DMS53 treated with DMSO at 0.1 percent for 48 hours (cell line): ENCODE results near the gene GPRC5C.
A peak's percentile ranks its signal among the peaks of the same experiment; 100 is the strongest.

Experiments used
- DNase-seq: peaks from one replicate; lab custom pipeline; 2025; ENCODE audit not compliant: unreplicated experiment; lab: John Stamatoyannopoulos, UW

The GPRC5C gene

DNA sequence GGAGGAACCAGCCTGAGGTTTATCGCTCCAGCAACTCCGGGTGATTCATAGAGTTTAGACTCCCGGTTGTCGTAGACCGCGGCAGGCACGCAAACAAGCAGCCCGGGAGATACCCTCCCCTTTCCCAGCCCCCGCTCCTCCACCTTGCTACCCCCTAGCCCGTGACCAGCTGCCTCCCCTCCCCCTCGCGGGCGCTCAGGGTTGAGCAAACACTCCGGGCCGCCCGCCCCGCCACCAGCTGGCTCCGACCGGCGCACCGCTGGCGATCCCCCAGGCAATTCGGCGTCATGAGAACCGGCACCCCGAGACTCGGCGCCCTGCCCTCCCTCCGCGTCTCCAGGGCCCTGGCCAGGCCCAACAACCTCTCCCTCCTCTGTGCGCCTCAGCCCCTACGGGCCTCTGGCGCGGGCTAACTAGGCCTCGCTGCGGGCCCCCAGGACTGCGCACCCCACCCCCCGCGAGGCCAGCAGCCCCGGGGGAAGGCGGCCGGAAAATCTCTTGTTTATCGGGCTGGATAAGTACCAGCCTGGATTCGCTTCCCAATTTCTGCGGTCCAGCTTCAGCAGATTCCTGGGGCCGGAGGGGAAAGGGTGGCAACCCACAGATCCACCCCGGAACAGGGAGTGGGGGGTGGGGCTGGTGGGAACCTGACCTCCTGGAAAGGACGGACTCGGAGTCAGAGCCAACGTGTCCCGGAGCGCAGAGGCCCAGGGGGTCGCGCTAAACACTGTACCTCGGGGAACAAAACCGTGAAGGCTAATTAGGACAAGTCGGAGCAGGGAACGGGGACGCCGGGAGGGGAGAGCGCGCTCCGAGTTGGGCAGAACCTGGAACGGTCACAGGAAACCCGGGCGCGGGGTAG is 951 bp upstream of the GPRC5C start:
- DNase-seq: peak; percentile 97

DNA sequence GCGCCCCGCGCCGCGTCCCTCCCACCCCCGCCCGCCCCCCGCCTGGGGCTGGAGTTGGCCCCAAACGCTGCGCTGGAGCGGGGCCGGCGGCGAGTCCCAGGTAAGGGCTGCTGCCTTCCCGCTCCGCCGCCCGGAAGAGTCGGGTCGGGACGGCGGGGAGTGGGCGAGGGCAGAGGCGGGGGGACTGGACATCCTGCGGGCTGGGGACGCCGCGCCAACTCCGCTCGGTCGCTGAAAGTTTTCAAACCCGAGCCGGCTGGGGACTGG is 469 bp downstream of the GPRC5C start:
- no peak for DNase-seq

DNA sequence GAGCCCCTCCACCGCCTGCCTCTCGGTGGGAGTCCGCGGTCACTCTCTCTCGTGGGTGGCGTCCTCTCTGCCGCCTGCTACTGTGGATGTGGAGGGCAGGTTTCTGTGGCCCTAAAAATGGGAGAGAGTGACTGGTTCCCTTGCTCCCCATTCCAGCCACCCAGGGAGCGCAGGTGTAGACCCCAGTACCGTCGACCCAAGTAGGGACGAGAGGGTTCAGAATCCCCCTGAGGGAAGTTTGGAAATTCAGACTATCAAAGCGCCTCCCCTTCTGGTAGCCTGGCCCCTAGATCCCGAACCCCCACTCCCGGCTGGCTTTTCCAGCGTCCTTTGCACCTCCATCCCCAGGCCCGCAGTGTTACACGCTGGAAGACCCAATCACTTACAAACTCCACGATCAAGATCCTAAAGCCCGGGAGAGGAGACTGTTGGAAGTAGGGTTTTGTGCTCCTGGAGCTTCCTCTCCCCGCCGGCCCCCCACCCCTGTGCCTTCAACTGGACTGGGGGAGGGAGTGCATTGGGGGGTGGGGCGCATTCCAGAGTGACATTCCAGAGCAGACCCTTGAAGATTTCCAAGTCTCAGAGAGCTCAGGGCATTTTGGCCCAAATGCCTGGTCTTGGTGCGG is 991 bp downstream of the GPRC5C start:
- DNase-seq: no peak

DNA sequence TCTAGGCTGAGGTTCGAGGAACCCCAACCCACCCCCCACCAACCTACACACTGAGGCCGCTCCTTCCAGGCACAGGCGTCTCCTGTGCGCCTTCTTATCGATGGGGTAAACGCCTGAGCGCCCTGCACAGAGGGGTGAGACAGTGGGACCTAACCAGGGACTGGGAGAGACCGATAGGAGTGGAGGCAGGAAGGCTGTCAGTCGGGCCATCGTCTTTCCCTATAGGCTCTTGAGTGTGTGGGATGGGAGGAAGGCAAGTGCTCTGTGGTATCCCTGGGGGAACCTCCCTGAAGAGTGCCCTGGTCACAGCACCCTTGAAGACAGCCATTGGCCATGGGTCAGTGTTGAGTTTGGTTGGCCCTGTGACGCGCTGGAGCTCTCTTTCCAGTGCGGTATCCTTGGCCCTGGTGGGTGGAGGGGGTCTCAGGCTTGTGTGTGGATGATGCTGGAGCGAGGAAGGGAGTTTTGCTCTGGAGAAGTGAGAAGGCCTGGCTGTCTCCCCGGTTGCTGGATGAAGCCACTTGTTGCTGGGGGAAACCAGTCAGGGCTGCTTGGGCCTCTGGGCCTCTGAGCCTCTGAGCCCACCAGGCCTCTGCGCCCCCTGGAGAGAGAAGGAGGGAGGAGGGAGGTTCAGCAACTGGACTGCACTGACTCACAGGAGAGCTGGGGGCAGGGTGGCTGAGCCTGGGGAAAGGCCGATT is 1.7 kb downstream of the GPRC5C start:
- DNase-seq: no peak

DNA sequence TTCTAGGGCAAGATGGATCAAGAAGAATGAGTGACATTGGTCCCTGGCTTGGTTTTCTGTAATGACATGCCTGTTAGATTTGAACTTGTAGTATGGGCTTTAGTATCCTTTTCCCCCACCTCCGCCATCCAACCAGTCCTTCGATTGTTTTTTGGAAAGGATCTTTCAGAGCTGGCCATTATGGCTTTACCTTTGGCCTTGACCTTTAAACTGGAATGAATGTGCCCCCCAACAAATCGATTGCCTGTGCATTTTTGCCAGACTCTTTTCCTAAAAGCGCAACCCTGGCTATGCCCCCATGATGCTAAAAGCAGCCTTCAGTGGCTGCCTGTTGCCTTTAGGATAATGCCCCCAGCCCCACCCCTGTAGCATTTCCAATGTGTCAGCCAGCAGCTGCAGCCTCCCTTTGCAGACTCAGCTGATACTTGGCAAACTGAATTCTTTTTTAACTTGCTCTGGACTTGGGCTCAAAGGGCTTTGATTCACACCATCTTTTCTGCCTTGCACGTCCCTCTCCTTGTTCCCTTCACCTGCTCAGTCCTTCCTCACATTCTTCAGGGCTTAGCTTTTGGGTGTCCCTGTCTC is 4.0 kb downstream of the GPRC5C start:
- no peak for DNase-seq

DNA sequence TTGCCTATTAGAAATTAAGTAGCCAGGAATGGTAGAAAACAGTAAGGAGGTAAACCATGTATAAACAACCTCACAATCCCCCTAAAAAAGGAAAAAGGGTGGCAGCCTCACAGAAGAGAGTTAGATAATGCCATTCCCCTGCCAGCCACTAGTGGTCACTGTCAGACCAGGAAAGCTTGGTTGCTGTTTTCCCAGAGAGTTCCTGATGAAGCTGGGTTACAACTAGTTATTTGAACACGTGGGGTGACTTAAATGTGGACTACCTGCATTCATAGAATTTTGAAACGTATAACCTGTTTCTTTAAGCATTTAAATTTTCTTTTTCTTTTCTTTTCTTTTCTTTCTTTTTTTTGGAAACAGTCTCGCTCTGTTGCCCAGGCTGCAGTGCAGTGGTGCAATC is 5.8 kb downstream of the GPRC5C start:
- no peak for DNase-seq

DNA sequence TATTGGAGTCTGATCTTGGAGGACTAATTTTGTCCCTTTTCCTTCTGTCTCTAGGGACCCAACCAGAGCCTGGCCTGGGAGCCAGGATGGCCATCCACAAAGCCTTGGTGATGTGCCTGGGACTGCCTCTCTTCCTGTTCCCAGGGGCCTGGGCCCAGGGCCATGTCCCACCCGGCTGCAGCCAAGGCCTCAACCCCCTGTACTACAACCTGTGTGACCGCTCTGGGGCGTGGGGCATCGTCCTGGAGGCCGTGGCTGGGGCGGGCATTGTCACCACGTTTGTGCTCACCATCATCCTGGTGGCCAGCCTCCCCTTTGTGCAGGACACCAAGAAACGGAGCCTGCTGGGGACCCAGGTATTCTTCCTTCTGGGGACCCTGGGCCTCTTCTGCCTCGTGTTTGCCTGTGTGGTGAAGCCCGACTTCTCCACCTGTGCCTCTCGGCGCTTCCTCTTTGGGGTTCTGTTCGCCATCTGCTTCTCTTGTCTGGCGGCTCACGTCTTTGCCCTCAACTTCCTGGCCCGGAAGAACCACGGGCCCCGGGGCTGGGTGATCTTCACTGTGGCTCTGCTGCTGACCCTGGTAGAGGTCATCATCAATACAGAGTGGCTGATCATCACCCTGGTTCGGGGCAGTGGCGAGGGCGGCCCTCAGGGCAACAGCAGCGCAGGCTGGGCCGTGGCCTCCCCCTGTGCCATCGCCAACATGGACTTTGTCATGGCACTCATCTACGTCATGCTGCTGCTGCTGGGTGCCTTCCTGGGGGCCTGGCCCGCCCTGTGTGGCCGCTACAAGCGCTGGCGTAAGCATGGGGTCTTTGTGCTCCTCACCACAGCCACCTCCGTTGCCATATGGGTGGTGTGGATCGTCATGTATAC is 8.0 kb downstream of the GPRC5C start:
- no peak for DNase-seq

DNA sequence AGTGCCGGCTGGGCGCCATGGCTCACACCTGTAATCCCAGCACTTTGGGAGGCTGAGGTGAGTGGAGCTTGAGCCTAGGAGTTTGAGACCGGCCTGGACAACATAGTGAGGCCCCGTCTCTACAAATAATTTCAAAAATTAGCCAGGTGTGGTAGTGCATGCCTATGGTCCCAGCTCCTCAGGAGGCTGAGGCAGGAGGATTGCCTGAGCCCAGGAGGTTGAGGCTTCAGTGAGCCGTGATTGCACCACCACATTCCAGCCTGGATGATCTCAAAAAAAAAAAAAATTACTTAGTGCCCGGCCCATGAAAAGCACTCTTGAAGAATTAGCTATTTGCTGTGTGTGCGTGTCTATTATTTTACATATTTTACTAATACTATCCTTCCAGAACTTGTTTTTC is 9.6 kb downstream of the GPRC5C start:
- DNase-seq: no peak

DNA sequence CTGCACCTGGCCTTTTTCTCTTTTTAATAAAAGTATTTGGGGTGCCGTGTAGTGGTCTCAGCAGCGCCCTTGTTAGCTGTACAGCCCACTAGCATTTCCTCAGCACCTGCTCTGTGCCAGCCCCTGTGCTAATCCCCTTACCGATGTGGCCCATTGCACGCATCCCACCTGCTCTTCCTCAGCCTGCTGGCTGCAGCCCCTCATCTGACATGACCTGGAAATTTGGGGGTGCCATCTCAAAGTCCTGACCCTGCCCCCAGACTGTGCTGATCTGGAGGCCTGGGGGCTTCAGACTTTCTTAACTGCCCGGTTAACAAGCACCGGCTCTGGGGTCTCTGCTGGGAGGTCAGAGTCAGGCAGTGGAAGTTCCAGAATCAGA is 10.4 kb downstream of the GPRC5C start:
- DNase-seq: no peak

DNA sequence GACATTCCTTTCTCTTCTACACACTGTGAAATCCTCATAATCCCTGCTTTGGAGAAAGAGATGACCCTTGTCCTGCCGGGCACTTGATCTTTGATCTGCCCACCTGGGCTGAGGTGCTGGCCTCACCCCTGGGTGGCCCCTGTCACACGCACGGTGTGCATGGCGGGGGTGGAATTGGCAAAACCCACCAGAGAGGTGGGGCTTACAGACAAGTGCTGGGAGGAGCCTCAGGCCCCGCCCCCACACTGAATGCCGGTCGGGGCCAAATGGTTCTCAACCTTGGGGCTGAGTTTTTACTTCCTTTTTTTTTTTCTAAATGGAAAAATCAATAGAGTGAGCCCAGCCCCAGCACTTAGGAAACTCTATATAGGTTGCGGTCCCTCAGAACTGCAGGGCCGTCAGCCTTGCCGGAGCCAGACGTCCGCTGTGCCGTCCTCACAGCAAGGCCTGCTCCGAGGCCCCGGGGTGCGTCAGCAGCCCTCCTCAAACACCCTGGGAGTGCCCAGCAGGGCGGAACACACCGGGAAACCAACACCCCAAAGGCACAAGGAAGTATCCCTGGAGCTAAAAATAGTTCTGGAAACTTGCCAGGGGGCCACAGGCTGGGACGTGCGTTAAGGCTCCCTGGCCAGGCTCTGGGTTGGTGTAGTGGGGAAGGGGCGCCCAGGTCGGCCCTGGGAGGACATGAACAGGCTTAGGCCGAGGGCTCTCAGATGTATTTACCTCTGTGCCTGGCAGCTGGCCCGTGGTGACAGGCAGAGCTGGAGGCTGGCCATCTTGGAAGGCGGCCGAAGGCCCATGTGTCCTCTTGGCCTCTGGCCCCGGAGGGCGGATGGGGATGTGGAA is 11.0 kb downstream of the GPRC5C start:
- DNase-seq: peak; percentile 82

DNA sequence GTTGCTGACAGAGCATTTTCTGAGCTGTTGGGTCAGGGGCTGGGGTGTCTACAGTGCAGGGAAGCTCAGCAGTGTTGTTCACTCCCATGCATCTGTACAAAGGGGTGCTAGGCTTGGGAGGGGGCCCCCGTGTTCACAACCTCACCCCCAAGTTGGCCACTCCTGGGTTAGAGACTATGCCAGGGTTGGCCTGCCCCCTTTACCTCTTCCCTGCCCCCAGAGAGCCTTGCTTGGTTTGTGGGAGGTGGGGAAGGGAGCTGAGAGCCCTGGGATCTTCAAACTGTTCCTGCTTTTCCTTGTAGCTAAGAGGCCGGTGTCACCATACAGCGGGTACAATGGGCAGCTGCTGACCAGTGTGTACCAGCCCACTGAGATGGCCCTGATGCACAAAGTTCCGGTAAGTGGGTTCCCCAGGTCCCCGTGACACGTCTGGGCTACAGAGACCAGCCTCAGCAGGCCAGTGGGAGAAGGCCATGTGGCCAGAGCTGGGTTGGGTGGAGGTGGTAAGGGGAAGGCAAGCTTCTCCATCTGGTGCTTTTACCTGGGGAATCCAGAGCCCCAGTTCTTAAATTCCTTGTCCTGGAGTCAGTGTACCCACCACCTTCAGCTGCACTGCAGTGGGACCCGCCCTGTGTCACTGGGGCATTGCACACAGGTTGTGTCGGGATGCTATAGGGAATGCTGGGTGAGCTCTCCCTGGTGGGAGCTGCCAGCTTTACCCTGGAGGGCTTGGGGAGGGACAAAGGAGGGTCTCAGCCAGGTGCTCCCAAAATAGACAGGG is 11.8 kb downstream of the GPRC5C start:
- DNase-seq: no peak

DNA sequence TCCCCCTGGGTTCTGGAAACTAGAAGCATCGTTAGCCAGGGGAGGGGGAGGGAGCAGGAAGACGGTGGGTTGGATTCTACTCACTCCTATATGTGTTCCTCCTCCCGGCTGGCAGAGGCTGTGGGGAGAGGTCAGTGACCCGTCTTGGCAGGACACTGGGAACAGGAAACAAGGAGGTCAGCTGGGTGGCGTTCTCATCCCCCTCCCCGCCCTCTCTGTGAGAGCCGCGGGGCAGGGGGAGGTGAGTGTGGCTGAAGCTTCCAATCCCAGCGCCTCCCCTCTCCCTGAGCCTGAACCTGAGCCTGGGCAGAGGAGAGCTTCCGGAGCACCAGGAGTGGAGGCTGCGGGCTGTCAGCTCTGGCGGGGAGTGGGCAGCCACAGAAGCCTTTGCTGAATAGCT is 12.5 kb downstream of the GPRC5C start:
- no peak for DNase-seq

DNA sequence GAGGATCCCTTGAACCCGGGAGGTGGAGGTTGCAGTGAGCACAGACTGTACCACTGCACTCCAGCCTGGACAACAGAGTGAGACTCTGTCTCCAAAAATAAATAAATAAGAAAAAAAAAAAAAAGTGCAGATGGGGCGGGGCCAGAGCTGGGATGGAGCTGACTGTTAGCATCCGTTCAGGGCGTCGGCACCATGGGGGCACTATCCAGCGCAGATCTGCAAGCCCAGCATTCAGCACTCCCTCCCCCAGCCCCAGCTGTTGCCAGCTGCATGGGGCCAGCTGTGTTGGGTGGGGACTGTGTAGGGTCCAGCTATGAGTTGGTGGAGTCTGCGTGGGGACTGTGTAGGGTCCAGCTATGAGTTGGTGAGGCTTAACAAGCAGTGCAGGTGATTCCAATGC is 13.3 kb downstream of the GPRC5C start:
- DNase-seq: no peak

DNA sequence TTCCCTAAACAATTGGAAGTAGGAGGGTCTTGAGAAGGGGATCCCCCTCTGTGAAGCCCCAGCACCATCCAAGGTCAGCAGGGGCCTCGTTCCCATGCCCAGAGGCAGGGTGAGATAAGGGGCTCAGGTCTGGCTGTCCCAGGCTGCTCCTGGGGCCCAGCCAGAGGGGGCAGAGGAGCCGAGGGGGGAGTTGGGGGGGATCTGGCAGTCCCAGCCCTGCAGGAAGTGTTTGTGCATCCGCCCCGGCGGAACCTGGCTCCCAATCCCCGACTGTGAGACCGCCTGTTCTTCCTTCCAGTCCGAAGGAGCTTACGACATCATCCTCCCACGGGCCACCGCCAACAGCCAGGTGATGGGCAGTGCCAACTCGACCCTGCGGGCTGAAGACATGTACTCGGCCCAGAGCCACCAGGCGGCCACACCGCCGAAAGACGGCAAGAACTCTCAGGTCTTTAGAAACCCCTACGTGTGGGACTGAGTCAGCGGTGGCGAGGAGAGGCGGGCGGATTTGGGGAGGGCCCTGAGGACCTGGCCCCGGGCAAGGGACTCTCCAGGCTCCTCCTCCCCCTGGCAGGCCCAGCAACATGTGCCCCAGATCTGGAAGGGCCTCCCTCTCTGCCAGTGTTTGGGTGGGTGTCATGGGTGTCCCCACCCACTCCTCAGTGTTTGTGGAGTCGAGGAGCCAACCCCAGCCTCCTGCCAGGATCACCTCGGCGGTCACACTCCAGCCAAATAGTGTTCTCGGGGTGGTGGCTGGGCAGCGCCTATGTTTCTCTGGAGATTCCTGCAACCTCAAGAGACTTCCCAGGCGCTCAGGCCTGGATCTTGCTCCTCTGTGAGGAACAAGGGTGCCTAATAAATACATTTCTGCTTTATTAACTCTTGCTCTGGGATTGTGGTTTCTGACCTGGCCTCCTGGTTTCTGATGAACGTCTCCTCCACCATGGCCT is 14.9 kb downstream of the GPRC5C start:
- DNase-seq: no peak

DNA sequence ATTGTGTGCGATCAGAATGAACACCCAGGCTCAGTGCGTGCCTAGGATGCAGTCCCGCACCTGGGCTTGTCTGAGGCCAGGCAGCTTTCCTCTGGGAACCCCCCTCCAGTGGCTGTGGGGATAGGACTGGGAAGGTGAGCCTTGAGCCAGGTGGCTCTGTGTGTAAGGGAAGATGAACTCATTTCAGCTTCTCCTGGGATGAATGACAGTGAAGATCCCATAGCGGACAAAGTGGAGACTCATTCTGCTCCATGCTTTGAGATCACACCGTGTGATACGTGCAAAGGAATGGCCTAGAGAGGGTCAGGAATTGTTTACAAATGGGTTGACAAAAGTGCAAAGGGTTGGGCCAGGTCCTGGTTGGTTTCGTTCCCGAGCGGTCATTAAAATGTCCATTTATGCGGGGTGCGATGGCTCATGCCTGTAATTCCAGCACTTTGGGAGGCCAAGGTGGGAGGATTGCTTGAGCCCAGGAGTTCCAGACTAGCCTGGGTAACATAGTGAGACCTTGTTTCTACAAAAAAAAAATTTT is 15.8 kb downstream of the GPRC5C start:
- no peak for DNase-seq

DNA sequence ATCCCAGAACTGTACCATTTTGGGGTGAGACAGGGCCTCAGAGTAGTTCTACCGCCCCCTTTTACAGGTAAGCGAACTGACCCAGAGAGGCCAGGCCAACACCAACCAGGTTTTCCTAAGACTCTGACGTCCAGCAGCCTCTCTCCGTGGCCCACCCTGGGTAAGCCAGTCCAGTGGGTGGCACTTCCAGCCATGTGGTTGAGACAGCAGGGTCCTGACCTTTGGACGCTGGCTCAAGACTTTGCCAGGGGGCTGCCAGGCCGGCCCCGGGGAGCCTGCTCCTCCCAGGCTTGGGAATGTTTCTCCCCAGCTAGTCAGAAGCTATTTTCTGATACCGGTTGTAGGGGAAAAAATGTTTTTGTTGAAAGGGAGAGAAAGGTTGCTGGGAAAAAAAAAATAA is 16.9 kb downstream of the GPRC5C start:
- no peak for DNase-seq

DNA sequence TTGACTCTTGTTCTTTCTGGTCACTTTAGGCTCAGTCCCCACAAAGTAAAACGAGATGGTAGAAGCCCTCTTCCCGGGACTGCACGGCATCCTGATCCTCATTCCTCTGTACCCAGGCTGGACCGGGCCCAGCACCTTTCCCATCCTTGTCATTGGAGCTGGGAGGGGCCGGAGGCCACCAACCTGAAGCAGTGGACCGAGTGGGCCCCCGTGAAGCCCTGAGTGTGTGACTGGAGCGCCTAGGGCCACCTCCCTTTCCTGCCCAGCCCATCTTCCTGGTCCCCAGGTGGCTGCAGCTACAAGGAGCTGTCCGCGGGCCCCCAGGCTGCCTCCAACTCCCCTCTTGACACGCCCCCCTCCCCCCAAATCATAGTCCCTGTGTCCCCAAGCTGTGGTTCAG is 17.4 kb downstream of the GPRC5C start:
- DNase-seq: no peak

DNA sequence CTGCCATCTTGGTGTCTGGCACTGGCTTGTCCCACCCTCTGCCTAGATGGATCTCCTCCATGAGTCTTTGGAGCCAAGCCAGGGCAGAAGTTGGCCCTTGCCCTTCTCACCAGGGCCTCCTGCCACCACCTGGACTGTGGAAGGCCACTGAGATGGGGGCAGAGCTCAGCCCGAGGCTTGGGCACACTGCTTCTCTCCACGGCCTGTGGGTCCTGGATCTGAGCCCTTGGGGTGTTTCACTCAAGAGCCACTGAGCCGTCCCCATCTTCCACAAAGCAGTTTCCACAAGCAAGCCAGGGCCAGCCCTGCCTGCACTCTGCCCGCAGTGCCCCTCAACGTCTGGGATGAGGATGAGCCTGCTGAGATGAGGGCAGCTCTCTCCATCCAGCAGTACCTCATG is 17.9 kb downstream of the GPRC5C start:
- no peak for DNase-seq
